ENCODE data around the gene CCDC85A.

The CCDC85A gene

DNA sequence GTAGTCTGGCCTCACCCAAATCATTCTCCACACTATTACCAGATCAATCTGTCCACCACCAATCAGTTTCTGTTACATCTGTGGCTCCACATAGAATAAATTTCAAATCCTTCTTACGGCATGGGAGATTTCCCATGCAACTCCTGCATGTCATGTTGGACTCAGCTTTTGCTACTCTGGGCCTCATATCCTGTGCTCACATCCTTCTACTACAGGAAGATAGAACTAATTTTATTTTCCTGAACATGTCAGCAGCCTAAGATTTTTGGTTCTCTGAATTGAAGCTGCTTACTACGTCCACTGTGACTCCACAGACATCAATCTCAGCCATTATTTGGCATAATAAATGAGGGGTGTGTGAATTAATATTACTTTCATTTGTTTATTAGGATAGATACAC lies 181.1 kb downstream of the CCDC85A start:
- DNase-seq (ENCODE audit: low read depth in 2 of 2): no peak

DNA sequence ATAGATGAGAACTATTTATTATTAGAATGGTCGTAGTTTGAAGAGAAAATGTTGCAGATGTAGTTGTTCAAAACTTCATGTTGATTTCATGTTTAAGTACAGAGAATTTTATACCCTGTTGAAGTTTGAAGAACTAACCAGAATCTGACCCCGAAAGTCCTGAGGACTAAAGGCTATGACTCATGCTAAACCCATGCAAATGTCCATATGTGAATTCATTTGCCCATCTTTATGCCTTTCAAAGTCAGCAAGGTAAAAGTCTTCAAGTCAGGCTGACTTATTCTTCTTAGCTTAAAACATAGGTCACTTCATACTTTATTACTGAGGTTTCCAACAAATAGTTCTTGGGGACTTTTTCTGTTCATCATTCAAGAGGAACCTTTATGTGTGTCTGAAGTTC lies 185.5 kb downstream of the CCDC85A start:
- no peak for DNase-seq (ENCODE audit: low read depth in 2 of 2)

DNA sequence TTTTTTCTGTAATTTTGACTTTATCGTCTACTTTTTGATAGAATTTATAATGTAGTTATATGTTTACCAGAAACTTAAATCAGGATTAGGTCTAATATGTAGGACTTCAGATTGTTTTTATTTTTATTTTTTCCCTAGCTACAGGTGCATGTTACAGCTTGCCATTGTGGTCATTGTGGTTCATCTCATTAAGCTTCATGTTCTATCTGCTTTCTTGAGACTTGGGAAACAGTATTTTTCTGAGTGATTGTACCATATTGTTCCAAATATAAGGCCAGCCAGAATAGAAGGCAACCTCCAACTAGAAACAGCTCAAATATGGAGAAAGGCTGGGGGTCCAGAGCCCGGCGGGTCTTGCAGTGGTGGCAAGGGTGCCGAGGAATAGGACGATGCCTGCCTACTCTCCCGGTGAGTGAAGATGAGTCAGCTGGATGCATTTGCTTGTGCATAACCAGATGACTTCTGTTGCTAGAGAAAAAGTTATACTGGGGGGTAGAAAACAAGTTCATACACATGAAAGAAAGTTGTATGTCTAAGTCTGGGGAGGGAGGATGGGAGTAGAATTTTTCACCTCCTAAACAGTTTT lies 188.4 kb downstream of the CCDC85A start:
- DNase-seq (ENCODE audit: low read depth in 2 of 2): no peak

DNA sequence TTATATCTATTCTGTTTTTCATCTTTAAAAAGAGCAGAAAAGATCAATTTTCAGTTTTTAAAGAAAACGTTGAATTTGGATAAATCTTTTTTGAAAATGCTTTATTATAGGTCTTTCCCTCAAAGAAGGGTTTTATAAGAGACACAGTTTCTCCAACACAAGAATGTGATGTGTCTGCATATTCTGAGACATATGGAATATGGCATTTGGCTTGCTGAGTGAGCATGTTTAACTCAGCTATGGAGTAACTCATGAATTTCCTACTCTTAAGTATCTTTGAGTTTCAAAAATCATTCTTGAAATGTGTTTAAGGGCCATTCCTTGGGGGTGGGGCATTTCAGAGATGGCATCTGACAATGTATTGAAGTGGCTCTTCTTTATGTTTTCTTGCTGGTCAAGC lies 191.5 kb downstream of the CCDC85A start:
- no peak for DNase-seq (ENCODE audit: low read depth in 2 of 2)

DNA sequence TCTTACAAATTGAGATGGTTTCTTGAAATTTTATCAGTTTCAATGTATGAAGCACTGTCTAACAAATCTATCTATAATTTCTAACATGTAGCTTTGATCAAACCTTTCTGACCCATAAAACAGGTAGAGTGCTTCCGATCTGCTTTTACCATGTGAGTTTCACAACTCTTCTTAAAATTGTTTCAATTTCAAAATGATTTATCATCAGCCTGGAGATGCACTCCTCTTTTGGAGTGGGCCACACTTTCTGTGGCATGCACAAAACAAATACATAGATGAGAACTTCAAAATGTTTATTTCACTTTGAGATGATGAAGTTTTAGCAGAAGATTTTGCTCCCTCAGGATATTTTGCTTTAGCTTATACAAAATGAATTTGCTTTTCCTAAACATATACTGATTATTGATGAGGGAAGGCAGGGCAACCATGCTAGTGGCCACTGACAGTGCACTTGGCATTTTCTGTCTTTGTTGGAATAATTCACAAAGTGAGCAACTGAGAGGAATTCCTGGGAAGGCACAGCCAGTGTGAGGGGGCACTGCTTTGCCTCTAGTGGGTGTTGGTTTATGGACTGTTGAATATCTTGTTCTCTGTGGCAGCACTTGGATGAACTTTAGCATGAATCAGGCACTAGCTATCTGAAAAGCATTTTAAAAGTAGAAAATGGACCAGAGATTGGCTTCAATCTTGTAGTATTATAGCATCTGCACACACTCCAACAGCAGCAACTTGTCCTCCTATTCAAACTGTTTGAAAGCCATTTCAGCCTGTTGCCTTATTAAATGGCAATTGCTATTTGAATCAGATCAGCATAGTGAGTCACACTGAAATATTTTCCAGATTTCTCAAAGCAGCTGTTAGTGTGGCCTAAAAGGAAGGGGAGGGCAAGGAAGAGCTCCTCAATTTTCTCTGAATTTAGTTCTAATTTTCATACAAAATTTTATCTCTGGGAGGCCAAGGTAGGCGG lies 193.2 kb downstream of the CCDC85A start:
- DNase-seq (ENCODE audit: low read depth in 2 of 2): no peak

DNA sequence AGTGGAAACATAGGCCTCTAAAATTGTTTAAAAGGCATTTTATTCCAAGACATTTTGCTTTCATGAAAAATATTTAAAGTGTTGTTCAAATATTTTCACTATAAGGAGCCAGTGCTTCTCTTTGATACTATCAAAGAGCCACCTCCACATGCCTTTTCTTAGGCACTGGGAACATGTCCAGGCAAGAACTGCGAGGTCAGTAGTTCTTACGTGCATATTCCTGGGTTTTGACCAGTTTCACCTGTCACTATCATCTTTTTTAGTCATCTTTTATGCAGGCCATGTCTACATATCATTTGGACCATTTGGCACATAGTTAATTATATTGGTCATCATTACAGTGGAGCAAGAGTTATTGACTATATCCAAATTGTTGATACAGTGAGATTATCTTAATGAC lies 195.3 kb downstream of the CCDC85A start:
- no peak for DNase-seq (ENCODE audit: low read depth in 2 of 2)

DNA sequence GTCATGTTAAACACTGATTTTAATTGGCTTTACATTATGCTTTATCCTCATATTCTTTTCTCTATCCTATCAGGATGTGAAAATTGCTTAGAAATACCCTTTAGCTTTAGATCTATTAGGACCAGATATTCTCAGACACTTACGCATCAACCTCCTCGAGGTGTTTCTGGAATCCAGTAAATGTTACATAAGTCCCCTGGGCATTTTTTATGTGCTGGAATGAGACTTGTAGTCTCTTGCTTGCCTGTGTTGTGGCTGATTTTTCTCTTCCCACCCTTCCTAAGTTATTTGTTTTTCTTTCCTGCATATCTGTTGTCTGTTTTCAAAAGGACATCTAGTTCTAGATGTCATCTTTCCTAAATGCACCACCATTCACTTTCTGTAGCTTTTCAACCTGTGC lies 197.1 kb downstream of the CCDC85A start:
- DNase-seq (ENCODE audit: low read depth in 2 of 2): no peak

DNA sequence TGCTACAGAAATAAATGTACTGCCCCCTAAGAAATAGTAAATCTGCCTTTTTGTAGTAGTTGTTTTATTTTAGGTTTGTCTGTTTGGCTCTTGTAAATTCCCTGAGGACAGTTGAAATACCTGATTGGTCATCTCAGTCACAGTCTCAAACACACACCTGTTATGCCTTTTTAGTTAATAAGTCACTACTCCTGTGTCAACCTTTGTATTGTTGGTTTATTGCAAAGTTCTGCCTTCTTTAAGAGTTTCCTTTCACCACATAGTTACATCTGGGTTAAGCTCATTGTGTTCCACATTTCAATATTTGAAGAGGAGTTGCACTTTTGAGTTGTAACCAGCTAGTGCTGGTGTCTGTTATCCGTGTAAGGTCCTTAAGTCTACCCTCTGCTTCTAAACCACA lies 198.7 kb downstream of the CCDC85A start:
- no peak for DNase-seq (ENCODE audit: low read depth in 2 of 2)

DNA sequence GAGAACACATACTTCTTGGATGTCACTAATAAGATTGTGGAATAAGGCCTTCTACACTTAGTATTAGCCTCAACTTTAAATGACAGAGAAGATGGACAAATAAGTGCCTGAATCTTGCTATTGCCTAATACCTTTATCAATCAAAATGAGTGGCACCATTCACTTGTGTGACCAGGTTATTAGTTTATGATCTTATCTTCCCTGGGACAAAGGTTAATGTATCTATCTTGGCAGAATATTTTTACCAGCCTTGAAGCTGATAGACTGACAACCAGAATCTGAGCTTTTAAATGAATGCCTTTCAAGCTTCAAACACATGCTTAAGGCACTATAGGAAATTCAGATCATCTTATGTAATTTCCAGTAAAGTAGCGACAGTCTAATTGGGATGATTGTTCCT lies 202.9 kb downstream of the CCDC85A start:
- DNase-seq (ENCODE audit: low read depth in 2 of 2): no peak

DNA sequence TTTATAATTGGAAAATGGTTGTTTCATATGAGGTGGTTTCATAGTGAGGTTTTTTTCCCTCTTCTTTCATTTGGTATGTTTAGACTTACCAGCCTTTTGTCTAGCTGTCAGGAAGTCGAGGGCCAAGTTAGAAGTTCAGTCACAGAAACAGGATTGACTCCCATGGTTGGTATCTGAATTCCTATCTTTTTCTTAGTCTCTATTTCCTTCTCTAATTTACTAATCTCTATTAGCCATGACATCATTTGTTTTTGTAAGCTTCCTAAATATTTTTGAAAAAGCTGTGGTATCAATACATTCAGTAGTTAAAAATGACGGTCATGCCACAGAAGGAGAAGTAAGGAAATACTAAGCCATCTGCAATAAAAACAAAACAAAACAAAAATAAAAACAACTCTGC lies 206.9 kb downstream of the CCDC85A start:
- no peak for DNase-seq (ENCODE audit: low read depth in 2 of 2)

DNA sequence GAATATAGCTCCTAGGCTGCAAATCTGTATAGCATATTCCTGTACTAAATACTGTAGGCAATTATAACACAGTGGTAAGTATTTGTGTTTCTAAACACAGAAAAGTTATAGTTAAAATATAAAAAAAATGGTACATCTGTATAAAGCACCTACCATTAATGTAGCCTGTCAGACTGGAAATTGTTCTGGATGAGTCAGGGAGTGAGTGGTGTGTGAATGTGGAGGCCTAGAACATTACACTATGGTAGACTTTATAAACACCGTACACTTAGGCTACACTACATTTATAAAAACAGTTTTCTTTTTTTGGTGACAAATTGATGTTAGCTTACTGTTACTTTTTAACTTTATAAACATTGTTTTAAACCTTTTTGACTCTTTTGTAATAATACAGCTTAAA lies 226.3 kb downstream of the CCDC85A start:
- DNase-seq (ENCODE audit: low read depth in 2 of 2): no peak

DNA sequence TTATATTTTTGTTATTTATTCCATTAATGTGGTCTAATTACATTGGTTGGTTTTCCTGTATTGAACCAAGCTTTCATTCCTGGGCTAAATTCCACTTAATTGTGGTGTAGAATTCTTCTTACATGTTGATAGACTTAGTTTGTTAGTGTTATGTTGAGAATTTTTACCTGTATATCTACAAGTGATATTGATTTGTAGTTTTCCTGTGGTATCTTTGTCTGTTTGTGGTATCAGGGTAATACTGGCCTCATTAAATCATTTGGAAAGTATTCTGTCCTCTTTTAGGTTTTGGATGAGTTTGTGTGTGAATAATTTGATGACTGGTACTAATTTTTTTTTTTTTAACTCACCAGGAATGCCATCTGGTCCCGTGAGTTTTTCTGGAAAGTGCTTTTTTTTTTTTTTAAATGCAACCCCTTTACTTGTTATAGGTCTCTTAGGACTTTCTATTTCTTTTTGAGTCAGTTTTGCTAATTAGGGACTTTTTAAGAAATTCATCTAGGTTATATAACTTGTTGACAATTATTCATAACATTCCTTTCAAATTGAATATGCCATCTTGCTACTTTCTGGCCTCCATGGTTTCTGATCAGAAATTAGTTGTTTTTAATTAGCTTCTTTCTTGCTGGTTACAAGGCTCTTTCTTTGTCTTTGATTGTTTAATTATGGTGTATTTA lies 232.8 kb downstream of the CCDC85A start:
- no peak for DNase-seq (ENCODE audit: low read depth in 2 of 2)

Measured in activated CD8-positive, alpha-beta memory T cell treated with anti-CD3 and anti-CD28 coated beads for 4 hours (primary cell).